Endothelial cell of umbilical vein (primary cell): Measurements from ENCODE around the gene STK32A. TPM values are rescaled to one million over a fixed set of nuclear protein-coding genes. Genes with fewer than 3 reads are reported as not detected.

Experiments
- BruUV-seq: library from RNA; stranded (reverse); fragments of 400-500 nt; replicated peaks from 2 replicates; lab custom pipeline; 2021; lab: Mats Ljungman, UMichigan
- CTCF ChIA-PET: fragments of 300-600, 350-600 bp; sonication (Branson Sonifier 250); formaldehyde crosslinking; loops from one replicate; lab custom pipeline; 2021; ENCODE audit warnings: antibody characterized with exemption, inconsistent platforms; lab: Charles Lee
- POLR2A ChIA-PET: fragments of 300-600, 350-600 bp; sonication (Branson Sonifier 250); formaldehyde crosslinking; loops from one replicate; lab custom pipeline; 2021; ENCODE audit warnings: antibody characterized with exemption, inconsistent platforms; lab: Charles Lee
- DNase-seq: peaks from one replicate; pipeline ENCODE4 v3.0.0-alpha.2; 2011; ENCODE audit warnings: low read depth, low spot score
- FAIRE-seq: peaks from 2 replicates; lab custom pipeline; 2011; peaks lifted over from hg19 to GRCh38; lab: Jason Lieb, UNC
- H2AFZ ChIP-seq: 2 replicates; pipeline ENCODE4 v1.6.0; 2012; ENCODE audit warnings: low read depth, low read length, control low read depth, inconsistent platforms
- H3K27ac ChIP-seq: 2 replicates; pipeline ENCODE4 v1.5.1; 2011; ENCODE audit warnings: low read depth, mild to moderate bottlenecking, control low read depth, low read length, moderate library complexity; ENCODE audit not compliant: insufficient read depth
- H3K27me3 ChIP-seq, 2 experiments: 2 replicates each; pipeline versions ENCODE4 v1.6.0 to v1.6.1; 2011; ENCODE audit warnings: low read length in 2 of 2, mixed read lengths in 1 of 2; ENCODE audit not compliant: control insufficient read depth in 2 of 2, insufficient read depth in 2 of 2
- H3K36me3 ChIP-seq, 2 experiments: 2 replicates in 1 of 2; 3 replicates in 1 of 2; pipeline ENCODE4 v1.5.1; 2011; ENCODE audit warnings: low read length in 2 of 2, mild to moderate bottlenecking in 1 of 2, moderate library complexity in 1 of 2; ENCODE audit not compliant: control insufficient read depth in 2 of 2, insufficient read depth in 2 of 2; ENCODE audit errors: extremely low read depth in 1 of 2
- H3K4me1 ChIP-seq: 3 replicates; pipeline ENCODE4 v1.5.1; 2011; ENCODE audit warnings: mild to moderate bottlenecking, low read length; ENCODE audit not compliant: control insufficient read depth, insufficient read depth; ENCODE audit errors: extremely low read depth
- H3K4me2 ChIP-seq: 2 replicates; pipeline ENCODE4 v1.6.1; 2011; ENCODE audit warnings: low read length, control low read depth, mixed read lengths; ENCODE audit not compliant: insufficient read depth
- H3K4me3 ChIP-seq, 3 experiments: fragments of 200-600 bp in 1 of 3; sonication (generic), shearing (Covaris generic) in 1 of 3; replicated peaks in 1 of 3; 2 replicates each; pipeline ENCODE4 v1.5.1; 2011 to 2016; ENCODE audit warnings: control low read depth in 3 of 3, low read length in 3 of 3, mild to moderate bottlenecking in 2 of 3, inconsistent platforms in 1 of 3, low read depth in 1 of 3, moderate library complexity in 1 of 3; ENCODE audit not compliant: insufficient read depth in 1 of 3
- H3K79me2 ChIP-seq: 2 replicates; pipeline ENCODE4 v1.6.0; 2012; ENCODE audit warnings: low read length, inconsistent platforms; ENCODE audit not compliant: control insufficient read depth, insufficient read depth
- H3K9ac ChIP-seq: replicated peaks from 2 replicates; pipeline ENCODE3; 2011; ENCODE audit warnings: low read length, control low read depth; ENCODE audit not compliant: insufficient read depth; ENCODE audit errors: extremely low read depth
- H3K9me1 ChIP-seq: replicated peaks from 3 replicates; pipeline ENCODE4 v1.6.0; 2011; ENCODE audit warnings: mild to moderate bottlenecking, low read length; ENCODE audit not compliant: control insufficient read depth, insufficient read depth; ENCODE audit errors: extremely low read depth
- H3K9me3 ChIP-seq: replicated peaks from 2 replicates; pipeline ENCODE4 v1.5.1; 2012; ENCODE audit warnings: low read length, inconsistent platforms; ENCODE audit not compliant: control insufficient read depth, insufficient read depth
- H4K20me1 ChIP-seq: replicated peaks from 2 replicates; pipeline ENCODE3; 2011; ENCODE audit warnings: mild to moderate bottlenecking, low read length; ENCODE audit not compliant: control insufficient read depth, insufficient read depth; ENCODE audit errors: extremely low read depth
- EZH2 ChIP-seq: IDR thresholded peaks from 2 replicates; pipeline ENCODE4 v1.6.1; 2012; ENCODE audit warnings: borderline replicate concordance, low read depth, mild to moderate bottlenecking, moderate library complexity, low read length, inconsistent platforms; ENCODE audit not compliant: severe bottlenecking
- JUN ChIP-seq: IDR thresholded peaks from 2 replicates; pipeline ENCODE4 v1.6.1; 2011; ENCODE audit warnings: borderline replicate concordance, low read depth; ENCODE audit not compliant: insufficient read length, insufficient read depth
- MYC ChIP-seq: IDR thresholded peaks from one replicate; pipeline ENCODE4 v1.6.1; 2011; ENCODE audit warnings: mild to moderate bottlenecking, low read depth, low read length
- POLR2A ChIP-seq: IDR thresholded peaks from 2 replicates; pipeline ENCODE4 v1.6.1; 2012; ENCODE audit warnings: low read depth, mild to moderate bottlenecking, control low read depth, low read length
- dilution Hi-C: fragments of 300-500 bp; cut with MboI; formaldehyde crosslinking; loops from one replicate; pipeline ENCODE4 v1.15.0; 2019; ENCODE audit warnings: low sequenced_read_pairs; ENCODE audit not compliant: extremely low pct_ligation_motif_present
- intact Hi-C: fragments of 100-400 bp; cut with micrococcal nuclease; formaldehyde crosslinking; loops from one replicate; pipeline ENCODE4 v1.10.0; 2022
- polyA plus RNA-seq, 4 experiments: library from polyadenylated mRNA; depleted of rRNA in 3 of 4; stranded (reverse) in 3 of 4; unstranded in 1 of 4; fragments of >200 nt; gene quantifications; 2 replicates each; pipeline versions ENCODE4 v1.2.1 to v1.2.3, GENCODE V29; 2011 to 2012; ENCODE audit warnings: missing spikeins in 1 of 4
- total RNA-seq: library from RNA; stranded (reverse); gene quantifications from 2 replicates; pipeline ENCODE4 v1.2.3, GENCODE V29; 2021
- TF ChIP-seq, protein P1 (sequence below), 2 donors: IDR thresholded peaks; 1 replicate in 1 of 2; 2 replicates in 1 of 2; pipeline ENCODE4 v1.5.1; 2011; ENCODE audit warnings: low read length in 2 of 2, mild to moderate bottlenecking in 2 of 2, moderate library complexity in 2 of 2, control low read depth in 1 of 2, inconsistent platforms in 1 of 2, low read depth in 1 of 2; ENCODE audit not compliant: insufficient read depth in 1 of 2; ENCODE audit errors: extremely low read depth in 1 of 2
- TF ChIP-seq, protein P2 (sequence below): IDR thresholded peaks from 2 replicates; pipeline ENCODE4 v1.6.1; 2011; ENCODE audit not compliant: insufficient read depth, insufficient read length

Gene STK32A
- total and polyA plus RNA-seq, 2 donors (not counting 3 experiments of a cell fraction or from before 2014, with no cell fraction given): not detected

DNA sequence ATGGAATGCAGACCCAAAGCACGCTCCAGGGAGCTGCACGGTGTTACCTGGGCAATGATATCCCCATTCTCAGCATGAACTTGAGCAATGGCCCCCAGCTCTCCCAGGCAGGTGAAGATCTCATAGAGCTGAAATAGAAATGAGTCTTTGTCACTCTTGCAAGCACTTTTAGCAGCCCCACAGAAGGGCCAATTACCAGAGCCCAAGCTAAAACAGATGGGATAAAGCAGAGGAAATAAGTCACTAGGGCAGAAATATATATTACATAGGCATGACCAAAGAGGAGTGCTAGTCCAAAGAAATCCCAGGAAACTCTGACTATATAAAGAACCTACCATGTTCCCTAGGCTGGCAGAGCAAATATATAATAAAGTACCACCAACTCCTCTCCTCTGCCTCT is 177.7 kb downstream of the STK32A start:
- no peak overlapping the region for H3K27ac ChIP-seq
- CTCF ChIA-PET: interaction anchor here (1.1 to 1.8 kb wide), 3 partner anchors 146 to 224 kb away, joined by 3 to 7 read pairs (median 3); no protein-coding TSS in a partner anchor
- POLR2A ChIA-PET: no interaction called here

DNA sequence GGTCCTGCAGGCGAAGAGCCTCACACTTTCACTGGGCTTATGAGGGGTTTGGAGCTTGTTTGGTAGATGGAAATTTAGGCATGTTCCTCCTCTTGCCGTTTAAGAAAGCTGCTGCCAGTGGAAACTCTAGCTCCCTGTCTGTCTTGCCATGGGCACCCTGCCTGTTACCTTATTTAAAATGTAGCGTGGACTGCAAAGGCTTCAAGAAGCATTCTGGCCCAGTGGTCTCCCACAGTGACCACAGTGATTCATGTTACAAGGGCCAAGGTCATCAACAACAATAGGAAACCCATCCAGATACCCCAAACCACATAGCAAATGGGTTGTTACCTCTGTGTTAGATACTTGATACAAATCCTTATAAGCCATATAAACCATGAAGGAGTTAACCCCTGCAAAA is 178.4 kb downstream of the STK32A start:
- TF ChIP-seq, protein P1, sequence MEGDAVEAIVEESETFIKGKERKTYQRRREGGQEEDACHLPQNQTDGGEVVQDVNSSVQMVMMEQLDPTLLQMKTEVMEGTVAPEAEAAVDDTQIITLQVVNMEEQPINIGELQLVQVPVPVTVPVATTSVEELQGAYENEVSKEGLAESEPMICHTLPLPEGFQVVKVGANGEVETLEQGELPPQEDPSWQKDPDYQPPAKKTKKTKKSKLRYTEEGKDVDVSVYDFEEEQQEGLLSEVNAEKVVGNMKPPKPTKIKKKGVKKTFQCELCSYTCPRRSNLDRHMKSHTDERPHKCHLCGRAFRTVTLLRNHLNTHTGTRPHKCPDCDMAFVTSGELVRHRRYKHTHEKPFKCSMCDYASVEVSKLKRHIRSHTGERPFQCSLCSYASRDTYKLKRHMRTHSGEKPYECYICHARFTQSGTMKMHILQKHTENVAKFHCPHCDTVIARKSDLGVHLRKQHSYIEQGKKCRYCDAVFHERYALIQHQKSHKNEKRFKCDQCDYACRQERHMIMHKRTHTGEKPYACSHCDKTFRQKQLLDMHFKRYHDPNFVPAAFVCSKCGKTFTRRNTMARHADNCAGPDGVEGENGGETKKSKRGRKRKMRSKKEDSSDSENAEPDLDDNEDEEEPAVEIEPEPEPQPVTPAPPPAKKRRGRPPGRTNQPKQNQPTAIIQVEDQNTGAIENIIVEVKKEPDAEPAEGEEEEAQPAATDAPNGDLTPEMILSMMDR (IDR thresholded peaks at IDR 0.05; ENCODE audit: extremely low read depth in 1 of 2, insufficient read depth in 1 of 2, low read depth in 1 of 2, low read length in 2 of 2): no peak
- TF ChIP-seq, protein P2, sequence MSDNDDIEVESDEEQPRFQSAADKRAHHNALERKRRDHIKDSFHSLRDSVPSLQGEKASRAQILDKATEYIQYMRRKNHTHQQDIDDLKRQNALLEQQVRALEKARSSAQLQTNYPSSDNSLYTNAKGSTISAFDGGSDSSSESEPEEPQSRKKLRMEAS: no peak
- no peak for TF ChIP-seq POLR2A
- TF ChIP-seq EZH2: no peak
- TF ChIP-seq JUN: no peak
- no peak for TF ChIP-seq MYC
- DNase-seq (no peak), FAIRE-seq (no peak)
- H3K9me3 ChIP-seq: no peaks in the 10 kb centered on the region
- no peak overlapping the region for H2AFZ ChIP-seq
- ChIA-PET CTCF (interaction anchor here (1.8 kb wide), 1 partner anchor 225 kb away, joined by 3 read pairs; no protein-coding TSS in a partner anchor), POLR2A (no interaction called here)
- no peaks in the 10 kb centered on the region for H4K20me1 ChIP-seq
- H3K36me3 ChIP-seq: peaks cover 8 to 15% of the 10 kb centered on the region in 2 experiments
- no peaks in the 10 kb centered on the region for H3K9me1 ChIP-seq
- no peak overlapping the region for H3K4me3 ChIP-seq
- no peak overlapping the region for H3K27ac ChIP-seq
- no peaks in the 10 kb centered on the region for H3K27me3 ChIP-seq
- BruUV-seq: no TSS peak
- intact Hi-C loops (no loop called here), dilution Hi-C loops (no loop called here)
- H3K4me2 ChIP-seq: no peak overlapping the region
- H3K4me1 ChIP-seq: no peaks in the 10 kb centered on the region
- H3K9ac ChIP-seq: no peak overlapping the region
- no peaks in the 10 kb centered on the region for H3K79me2 ChIP-seq

More for the DNA sequence above, 177.7 kb downstream of the STK32A start:
- DNase-seq: no peak
- no peak overlapping the region for H3K9ac ChIP-seq
- TF ChIP-seq, protein P2: no peak
- TF ChIP-seq JUN (no peak), POLR2A (no peak), MYC (no peak)
- TF ChIP-seq, protein P1 (IDR thresholded peaks at IDR 0.05; ENCODE audit: extremely low read depth in 1 of 2, insufficient read depth in 1 of 2, low read depth in 1 of 2, low read length in 2 of 2): no peak
- intact Hi-C loops: no loop called here
- H3K27me3 ChIP-seq: no peaks in the 10 kb centered on the region
- H3K36me3 ChIP-seq: peaks cover 8 to 17% of the 10 kb centered on the region in 2 experiments
- no peak overlapping the region for H3K4me2 ChIP-seq
- H4K20me1 ChIP-seq: no peaks in the 10 kb centered on the region
- no peak overlapping the region for H2AFZ ChIP-seq
- dilution Hi-C loops: no loop called here
- FAIRE-seq: no peak
- BruUV-seq: no TSS peak
- no peaks in the 10 kb centered on the region for H3K4me1 ChIP-seq
- H3K79me2 ChIP-seq: no peaks in the 10 kb centered on the region
- no peaks in the 10 kb centered on the region for H3K9me3 ChIP-seq
- no peaks in the 10 kb centered on the region for H3K9me1 ChIP-seq
- no peak overlapping the region for H3K4me3 ChIP-seq
